GM12864 (cell line): ENCODE data around the gene PSIP1.

ENCODE experiments used
- DNase-seq: peaks from one replicate; pipeline ENCODE4 v3.0.0-alpha.2; 2011; ENCODE audit warnings: low read depth
- H3K4me3 ChIP-seq: 2 replicates; pipeline ENCODE4 v1.5.1; 2011; ENCODE audit warnings: mild to moderate bottlenecking, low read depth, low read length, control low read depth
- CTCF ChIP-seq: IDR thresholded peaks from 2 replicates; pipeline ENCODE4 v1.5.1; 2011; ENCODE audit warnings: low read depth, mild to moderate bottlenecking, moderate library complexity, low read length, control low read depth, inconsistent platforms; ENCODE audit errors: missing control alignments

PSIP1 gene

GRCh38 chr9:15485836-15486666, 24.7 kb downstream of the PSIP1 start:
- TF ChIP-seq CTCF: peak; percentile 32
- DNase-seq: no peak

DNA sequence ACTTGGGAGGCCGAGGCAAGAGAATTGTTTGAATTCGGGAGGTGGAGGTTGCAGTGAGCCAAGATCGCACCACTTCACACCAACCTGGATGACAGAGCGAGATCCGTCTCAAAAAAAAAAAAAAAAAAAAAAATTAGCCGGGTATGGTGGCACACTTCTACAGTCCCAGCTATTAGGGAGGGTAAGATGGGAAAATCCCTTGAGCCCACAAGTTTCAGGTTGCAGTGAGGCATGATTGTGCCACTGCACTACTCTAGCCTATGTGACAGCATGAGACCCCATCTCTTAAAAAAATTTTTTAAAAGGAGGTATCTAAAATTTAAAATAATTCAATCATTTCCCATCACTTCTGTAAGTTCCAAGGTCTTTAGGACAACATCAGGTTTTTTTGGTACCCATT, 26.0 kb downstream of the PSIP1 start:
- H3K4me3 ChIP-seq: no peak overlapping the region
- no peak for TF ChIP-seq CTCF
- no peak for DNase-seq

More at GRCh38 chr9:15485836-15486666, 24.7 kb downstream of the PSIP1 start:
- no peak overlapping the region for H3K4me3 ChIP-seq

GRCh38 chr9:15482146-15482545, 28.6 kb downstream of the PSIP1 start:
- no peak for TF ChIP-seq CTCF
- no peak for DNase-seq

DNA sequence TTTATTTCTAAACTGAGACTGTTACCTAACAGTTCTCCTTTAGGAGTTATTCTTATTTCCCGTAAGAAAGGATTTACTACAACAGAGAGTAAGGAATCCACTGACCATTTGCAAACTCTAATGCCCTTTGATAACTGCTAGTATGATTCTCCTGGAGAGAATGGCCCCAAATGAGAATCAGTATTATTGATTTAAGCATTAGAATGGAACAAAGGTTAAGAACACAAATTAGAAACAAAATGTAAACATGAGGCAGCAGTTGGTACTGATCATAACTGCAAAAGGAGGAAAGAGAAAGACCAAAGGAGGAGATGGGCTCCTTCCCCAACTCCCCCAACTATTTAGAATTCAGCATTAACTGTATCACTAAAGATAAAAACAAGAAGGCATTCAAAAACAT, 30.7 kb downstream of the PSIP1 start:
- H3K4me3 ChIP-seq: no peak overlapping the region
- DNase-seq: no peak
- TF ChIP-seq CTCF: no peak

More at GRCh38 chr9:15482146-15482545, 28.6 kb downstream of the PSIP1 start:
- H3K4me3 ChIP-seq: no peak overlapping the region

GRCh38 chr9:15475923-15476536, 34.7 kb downstream of the PSIP1 start:
- H3K4me3 ChIP-seq: no peak overlapping the region
- no peak for TF ChIP-seq CTCF

DNA sequence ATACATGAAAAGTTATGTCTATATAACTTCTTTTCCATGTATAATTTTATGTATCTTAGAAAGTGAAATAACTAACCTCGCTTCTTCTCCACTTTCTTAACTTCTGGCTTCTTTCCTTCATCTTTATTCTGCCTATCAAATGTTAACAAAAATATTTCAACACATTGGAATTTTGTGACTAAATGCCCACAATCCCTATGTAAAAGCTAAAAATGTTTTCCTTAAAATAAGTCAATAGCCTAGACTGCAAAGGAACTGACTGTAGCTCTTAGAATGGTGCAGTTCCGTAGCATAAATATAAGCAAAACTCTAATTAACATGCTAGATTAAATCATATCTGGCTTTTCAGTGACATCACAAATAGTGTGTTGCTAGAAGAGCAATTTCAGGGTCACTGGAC, 40.9 kb downstream of the PSIP1 start:
- H3K4me3 ChIP-seq: no peak overlapping the region
- TF ChIP-seq CTCF: no peak
- DNase-seq: no peak

More at GRCh38 chr9:15475923-15476536, 34.7 kb downstream of the PSIP1 start:
- DNase-seq: no peak
